Vagina (tissue), 2 donors: ENCODE results near the gene NELL1.

Experiments used
- POLR2A ChIP-seq, 2 donors: fragments of 450-650 bp; IDR thresholded peaks; one replicate each; pipeline ENCODE4 v1.6.1; 2017; ENCODE audit warnings: antibody characterized with exemption in 2 of 2, mild to moderate bottlenecking in 2 of 2, moderate library complexity in 2 of 2
- POLR2AphosphoS5 ChIP-seq, 2 donors: sonication (generic); formaldehyde crosslinking; IDR thresholded peaks; one replicate each; pipeline ENCODE4 v1.9.0; 2017; ENCODE audit warnings: antibody characterized with exemption in 2 of 2, mild to moderate bottlenecking in 2 of 2, low read depth in 1 of 2; ENCODE audit not compliant: insufficient read depth in 1 of 2
- TF ChIP-seq, protein P1 (sequence below), 3 experiments: fragments of 450-650 bp in 2 of 3; fragments of 200-600 bp in 1 of 3; sonication (generic) in 1 of 3; IDR thresholded peaks; one replicate each; pipeline ENCODE4 v1.5.1; 2017 to 2019; ENCODE audit warnings: antibody characterized with exemption in 3 of 3, mild to moderate bottlenecking in 2 of 3, moderate library complexity in 2 of 3

DNA sequence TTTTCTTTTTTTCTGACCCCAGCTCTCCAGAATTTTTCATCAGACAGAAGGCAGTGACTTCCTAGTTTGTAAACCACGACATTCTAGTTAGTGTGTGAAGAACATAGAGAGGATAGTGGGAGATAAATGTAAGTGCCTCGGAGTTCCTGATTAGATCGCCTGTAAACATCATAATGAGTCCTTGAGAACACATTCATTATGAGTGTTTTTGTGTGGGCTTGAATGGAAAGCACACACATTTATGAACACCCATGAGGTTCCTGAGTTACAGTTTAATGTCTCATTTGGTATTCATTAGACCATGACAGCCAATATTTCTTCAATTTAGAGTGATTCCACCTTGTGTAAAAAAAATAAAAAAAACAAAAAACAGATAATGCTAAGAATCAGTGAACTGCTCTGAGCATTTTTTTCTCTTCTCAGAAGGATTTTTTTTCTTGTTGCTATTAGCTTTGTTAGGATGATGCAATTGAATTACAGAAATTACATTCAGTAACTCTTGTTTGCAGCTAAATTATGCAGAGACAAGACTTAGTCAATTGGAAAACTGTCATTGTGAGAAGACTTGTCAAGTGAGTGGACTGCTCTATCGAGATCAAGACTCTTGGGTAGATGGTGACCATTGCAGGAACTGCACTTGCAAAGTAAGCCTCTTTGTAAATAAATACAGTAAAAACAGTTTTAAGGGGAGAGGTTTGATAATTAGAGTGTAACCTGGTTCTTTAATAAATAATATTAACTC lies 257.6 kb downstream of the NELL1 start:
- no peak for TF ChIP-seq POLR2A (IDR thresholded peaks at IDR 0.05)
- TF ChIP-seq, protein P1, sequence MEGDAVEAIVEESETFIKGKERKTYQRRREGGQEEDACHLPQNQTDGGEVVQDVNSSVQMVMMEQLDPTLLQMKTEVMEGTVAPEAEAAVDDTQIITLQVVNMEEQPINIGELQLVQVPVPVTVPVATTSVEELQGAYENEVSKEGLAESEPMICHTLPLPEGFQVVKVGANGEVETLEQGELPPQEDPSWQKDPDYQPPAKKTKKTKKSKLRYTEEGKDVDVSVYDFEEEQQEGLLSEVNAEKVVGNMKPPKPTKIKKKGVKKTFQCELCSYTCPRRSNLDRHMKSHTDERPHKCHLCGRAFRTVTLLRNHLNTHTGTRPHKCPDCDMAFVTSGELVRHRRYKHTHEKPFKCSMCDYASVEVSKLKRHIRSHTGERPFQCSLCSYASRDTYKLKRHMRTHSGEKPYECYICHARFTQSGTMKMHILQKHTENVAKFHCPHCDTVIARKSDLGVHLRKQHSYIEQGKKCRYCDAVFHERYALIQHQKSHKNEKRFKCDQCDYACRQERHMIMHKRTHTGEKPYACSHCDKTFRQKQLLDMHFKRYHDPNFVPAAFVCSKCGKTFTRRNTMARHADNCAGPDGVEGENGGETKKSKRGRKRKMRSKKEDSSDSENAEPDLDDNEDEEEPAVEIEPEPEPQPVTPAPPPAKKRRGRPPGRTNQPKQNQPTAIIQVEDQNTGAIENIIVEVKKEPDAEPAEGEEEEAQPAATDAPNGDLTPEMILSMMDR (IDR thresholded peaks at IDR 0.05) = no peak
- TF ChIP-seq POLR2AphosphoS5 (IDR thresholded peaks at IDR 0.05; ENCODE audit: insufficient read depth in 1 of 2, low read depth in 1 of 2) = no peak
